ENCODE data around the gene SLX4IP.

DNA sequence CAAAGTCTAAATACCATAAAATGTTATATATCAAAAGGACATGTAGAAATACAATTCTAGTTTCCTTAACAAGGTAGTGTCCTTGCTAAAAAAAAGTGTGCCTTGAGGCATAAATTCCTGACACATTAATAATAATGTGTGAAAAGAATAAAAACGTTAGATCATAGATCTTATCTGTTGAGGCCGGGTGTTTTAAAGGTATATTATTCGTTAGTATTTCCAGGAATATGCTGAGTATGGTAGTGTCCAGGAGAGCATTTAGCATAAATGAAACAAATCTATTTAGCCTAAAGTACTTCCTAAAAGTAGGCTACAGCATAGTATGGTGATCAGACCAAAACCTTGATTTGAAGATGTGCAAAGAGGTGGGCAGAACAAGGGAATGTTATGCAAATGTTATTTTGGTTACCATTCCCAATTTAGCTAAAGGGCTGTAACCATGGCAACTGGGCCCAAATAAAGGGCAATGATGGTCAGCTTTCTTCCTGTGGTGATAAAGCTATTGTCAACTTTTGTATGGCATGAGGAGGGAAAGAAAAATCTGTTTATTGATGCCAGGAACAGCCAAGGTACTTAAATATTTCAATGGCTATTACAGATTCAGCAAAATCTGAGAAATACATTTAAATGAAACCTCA is 20.0 kb upstream of the SLX4IP start:
- no peak for TF ChIP-seq EZH2 (IDR thresholded peaks at IDR 0.05; ENCODE audit: low read length, missing control alignments)
- TF ChIP-seq CTCF (conservative IDR thresholded peaks at IDR 0.05 in 1 of 2, IDR thresholded peaks at IDR 0.05 in 1 of 2; ENCODE audit: low read depth in 1 of 2, low read length in 2 of 2), result no peak
